Measurements from ENCODE around the gene CASZ1. TPM values are rescaled to one million over a fixed set of nuclear protein-coding genes. Genes with fewer than 3 reads are reported as not detected.

Gene CASZ1
- polyA plus RNA-seq, 1 experiment: 0.64 TPM

DNA sequence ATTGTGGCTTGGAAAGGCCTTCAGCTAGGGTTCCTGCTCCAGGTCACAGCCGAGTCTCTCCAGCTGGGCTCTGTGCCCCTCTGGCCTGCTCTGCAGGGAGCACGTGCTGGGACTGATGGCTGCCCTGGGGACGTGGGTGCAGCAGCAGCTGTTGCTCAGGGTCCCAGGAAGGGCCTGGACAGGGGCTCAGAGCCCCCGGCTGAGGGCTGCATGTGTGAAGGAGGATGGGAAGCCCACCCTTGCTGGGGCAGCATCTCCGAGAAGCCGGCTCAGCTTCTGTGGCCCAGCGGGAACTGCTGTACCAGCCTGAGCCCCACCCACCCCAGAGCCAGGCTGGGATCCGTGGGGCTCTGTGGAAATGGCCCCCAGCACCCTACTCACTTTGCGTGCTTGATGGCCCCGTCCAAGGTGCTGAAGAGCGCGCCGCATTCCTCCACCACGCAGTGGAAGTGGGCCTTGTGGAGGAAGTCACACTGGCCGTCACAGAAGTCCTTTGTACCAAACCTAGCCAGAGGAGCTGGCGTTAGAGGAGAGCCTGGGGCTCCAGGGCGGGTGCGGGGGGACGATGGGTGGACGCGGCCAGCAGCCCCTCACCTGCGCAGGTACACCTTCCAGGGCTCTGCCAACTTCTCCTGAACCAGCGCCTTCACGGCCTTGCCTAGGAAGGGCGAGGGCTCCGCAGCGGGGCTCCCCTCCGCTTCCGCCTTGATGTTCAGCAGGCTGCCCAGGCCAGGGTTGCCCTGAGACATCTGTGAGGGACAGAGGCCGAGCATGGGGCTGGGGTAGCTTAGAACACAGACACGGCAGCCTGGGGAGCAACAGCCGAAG is 147.5 kb downstream of the CASZ1 start:
- ChIA-PET CTCF (no interaction called here), POLR2A (no interaction called here)
- no peak for DNase-seq (ENCODE audit: low read depth)
- Histone ChIP-seq H3K4me3 (ENCODE audit: low read depth, low read length) (no peak overlapping the region), H3K27me3 (ENCODE audit: control insufficient read depth, insufficient read depth, low read length) (no peaks in the 10 kb centered on the region), H3K36me3 (ENCODE audit: control insufficient read depth, insufficient read depth, low read length) (no peaks in the 10 kb centered on the region)
- TF ChIP-seq, protein P1, sequence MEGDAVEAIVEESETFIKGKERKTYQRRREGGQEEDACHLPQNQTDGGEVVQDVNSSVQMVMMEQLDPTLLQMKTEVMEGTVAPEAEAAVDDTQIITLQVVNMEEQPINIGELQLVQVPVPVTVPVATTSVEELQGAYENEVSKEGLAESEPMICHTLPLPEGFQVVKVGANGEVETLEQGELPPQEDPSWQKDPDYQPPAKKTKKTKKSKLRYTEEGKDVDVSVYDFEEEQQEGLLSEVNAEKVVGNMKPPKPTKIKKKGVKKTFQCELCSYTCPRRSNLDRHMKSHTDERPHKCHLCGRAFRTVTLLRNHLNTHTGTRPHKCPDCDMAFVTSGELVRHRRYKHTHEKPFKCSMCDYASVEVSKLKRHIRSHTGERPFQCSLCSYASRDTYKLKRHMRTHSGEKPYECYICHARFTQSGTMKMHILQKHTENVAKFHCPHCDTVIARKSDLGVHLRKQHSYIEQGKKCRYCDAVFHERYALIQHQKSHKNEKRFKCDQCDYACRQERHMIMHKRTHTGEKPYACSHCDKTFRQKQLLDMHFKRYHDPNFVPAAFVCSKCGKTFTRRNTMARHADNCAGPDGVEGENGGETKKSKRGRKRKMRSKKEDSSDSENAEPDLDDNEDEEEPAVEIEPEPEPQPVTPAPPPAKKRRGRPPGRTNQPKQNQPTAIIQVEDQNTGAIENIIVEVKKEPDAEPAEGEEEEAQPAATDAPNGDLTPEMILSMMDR (IDR thresholded peaks at IDR 0.05; ENCODE audit: insufficient read depth, low read depth, low read length): no peak

DNA sequence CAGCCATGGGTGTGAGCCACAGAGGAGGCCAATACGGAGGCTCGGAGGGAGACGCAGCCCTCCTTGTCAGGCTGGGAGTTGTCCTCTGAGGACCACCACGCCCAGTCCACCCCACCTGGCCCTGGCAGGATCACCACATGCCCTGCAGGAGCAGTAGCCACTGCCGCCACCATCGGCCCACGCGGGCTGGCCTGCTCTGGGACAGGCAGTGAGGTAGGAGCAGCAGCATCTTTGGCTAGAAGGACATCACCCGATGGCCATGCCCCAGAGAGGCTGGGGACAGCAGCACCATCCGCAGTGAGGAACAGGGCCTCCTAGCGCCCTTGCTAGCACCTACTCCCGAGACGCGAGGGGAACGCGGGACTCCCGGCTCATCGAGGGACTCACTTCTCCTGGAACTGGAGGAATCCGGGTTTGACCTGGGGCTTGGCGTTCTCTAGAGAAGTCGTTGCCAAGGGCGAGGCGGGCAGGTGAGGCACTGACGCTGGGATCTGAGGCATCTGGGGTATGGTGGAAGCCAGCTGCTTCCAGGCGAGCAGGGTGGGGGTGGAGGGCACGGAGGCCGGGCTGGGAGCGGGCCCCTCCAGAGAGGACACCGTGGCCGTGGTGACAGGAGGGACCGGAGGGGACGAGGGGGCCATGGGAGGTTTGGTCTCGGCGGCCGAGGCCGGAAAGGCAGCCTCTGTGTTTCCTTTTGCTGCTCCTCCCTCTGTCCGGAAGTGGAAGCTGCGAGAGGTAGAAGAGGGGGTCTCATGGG is 148.9 kb downstream of the CASZ1 start:
- H3K4me3 ChIP-seq (ENCODE audit: low read depth, low read length): no peak overlapping the region
- TF ChIP-seq, protein P1 (IDR thresholded peaks at IDR 0.05; ENCODE audit: insufficient read depth, low read depth, low read length): no peak
- ChIA-PET CTCF (no interaction called here), POLR2A (no interaction called here)
- DNase-seq (ENCODE audit: low read depth): no peak
- no peaks in the 10 kb centered on the region for H3K27me3 ChIP-seq (ENCODE audit: control insufficient read depth, insufficient read depth, low read length)
- no peaks in the 10 kb centered on the region for H3K36me3 ChIP-seq (ENCODE audit: control insufficient read depth, insufficient read depth, low read length)

DNA sequence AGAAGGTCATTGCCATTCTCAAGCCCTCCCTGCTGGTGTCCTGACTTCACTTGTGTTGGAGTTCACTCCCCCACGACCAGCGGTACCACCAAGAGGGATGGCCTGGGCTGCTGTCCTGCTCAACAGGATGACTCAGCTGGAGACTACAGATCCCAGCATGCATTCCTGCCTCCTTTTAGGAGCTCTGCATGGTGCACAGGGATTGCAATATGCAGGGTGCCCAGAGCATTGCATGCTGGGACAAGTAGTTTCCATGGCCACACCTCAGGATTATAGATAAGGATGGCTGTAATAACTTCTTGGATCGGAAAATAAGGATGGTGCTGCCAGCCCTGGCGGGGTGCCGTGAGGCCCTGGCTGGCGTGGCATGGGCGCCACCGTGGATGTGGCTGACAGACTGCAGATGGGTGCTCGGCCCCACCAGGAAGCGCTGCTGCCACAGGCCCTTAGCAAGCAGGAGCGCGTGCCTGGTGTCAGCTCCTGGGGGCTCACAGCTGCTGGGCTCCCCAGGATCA is 150.0 kb downstream of the CASZ1 start:
- ChIA-PET CTCF (interaction anchor here (1.0 kb wide), 1 partner anchor 12 kb away, joined by 4 read pairs; no protein-coding TSS in a partner anchor), POLR2A (no interaction called here)
- TF ChIP-seq, protein P1 (IDR thresholded peaks at IDR 0.05; ENCODE audit: insufficient read depth, low read depth, low read length): no peak
- Histone ChIP-seq H3K36me3 (ENCODE audit: control insufficient read depth, insufficient read depth, low read length) (no peaks in the 10 kb centered on the region), H3K4me3 (ENCODE audit: low read depth, low read length) (no peak overlapping the region), H3K27me3 (ENCODE audit: control insufficient read depth, insufficient read depth, low read length) (no peaks in the 10 kb centered on the region)
- DNase-seq (ENCODE audit: low read depth): no peak

DNA sequence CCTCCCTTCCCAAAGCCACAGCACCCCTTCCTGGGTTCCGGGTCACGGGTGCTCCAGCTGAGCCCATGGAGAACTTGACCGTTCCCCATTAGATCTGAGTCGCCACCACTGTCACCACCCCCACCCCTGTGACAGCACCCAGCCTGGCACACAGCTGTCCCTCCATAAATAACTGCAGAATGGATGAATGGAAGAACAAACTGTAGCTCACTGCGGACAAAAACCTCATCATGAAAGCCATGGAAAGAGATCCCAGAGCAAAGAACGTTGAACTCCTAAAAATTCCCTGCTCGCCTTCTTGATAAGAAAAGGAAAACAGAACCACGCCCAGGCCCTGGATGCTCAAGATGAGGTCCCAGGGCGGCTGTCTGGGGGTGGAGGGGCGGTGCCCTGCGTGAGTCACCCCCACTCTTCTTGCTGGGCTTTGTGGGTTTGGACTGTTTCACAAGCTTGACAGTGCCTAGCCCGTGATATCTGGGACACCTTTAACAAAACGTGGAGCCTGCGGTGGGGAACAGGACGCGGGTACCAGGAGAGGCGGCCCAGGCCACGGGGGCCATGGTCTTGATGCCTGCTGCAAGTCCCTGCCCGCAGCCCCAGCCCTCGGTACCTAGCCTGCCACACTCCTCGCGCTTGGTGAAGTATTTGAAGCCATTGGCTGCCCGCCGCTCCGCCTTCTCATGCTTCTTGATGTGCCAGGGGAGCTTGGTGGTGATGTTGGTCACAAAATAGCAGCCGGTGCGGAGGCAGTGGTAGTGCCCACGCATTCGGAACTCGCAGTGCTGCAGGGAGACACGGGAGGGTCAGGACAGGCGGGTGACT is 151.9 kb downstream of the CASZ1 start:
- TF ChIP-seq, protein P1 (IDR thresholded peaks at IDR 0.05; ENCODE audit: insufficient read depth, low read depth, low read length): no peak
- no peaks in the 10 kb centered on the region for H3K36me3 ChIP-seq (ENCODE audit: control insufficient read depth, insufficient read depth, low read length)
- no peaks in the 10 kb centered on the region for H3K27me3 ChIP-seq (ENCODE audit: control insufficient read depth, insufficient read depth, low read length)
- POLR2A ChIA-PET: no interaction called here
- no peak for DNase-seq (ENCODE audit: low read depth)
- CTCF ChIA-PET: no interaction called here
- H3K4me3 ChIP-seq (ENCODE audit: low read depth, low read length): no peak overlapping the region
